Astrocyte (in vitro differentiated cells and primary cell): ENCODE results near the gene YKT6.

Experiments
- CTCF ChIP-seq: IDR thresholded peaks from 2 replicates; pipeline ENCODE4 v1.5.1; 2011; ENCODE audit warnings: low read depth, mild to moderate bottlenecking, inconsistent platforms, low read length, moderate library complexity; ENCODE audit not compliant: insufficient read depth
- EZH2 ChIP-seq: IDR thresholded peaks from 2 replicates; pipeline ENCODE4 v1.6.1; 2012; ENCODE audit warnings: mild to moderate bottlenecking, low read length, inconsistent platforms; ENCODE audit not compliant: insufficient read depth

DNA sequence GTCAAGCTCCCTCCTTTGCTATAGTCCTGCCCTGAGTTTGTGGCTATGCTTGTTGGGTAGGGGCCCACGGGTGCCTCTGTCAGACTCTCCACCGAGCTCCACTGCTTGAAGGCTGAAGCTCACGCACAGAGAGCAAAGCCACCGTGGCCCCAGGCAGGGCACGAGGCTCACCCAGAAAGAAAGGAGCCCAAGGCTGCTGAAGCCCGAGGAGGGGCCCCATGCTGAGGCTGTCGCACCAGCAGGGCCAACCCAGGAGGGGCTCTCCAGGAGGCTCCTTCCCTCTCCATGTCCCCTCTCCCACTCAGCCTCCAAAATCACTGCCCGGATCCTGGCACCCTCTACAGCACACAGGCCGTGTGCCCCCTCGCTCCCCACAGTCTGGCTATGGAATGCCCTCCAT, 50.5 kb downstream of the YKT6 start:
- TF ChIP-seq CTCF (no peak), EZH2 (no peak)
